Astrocyte (in vitro differentiated cells and primary cell): Measurements from ENCODE around the gene TRDN.

Experiments used
- EZH2 ChIP-seq: IDR thresholded peaks from 2 replicates; pipeline ENCODE4 v1.6.1; 2012; ENCODE audit warnings: mild to moderate bottlenecking, low read length, inconsistent platforms; ENCODE audit not compliant: insufficient read depth
- TF ChIP-seq, protein P1 (sequence below): IDR thresholded peaks from 2 replicates; pipeline ENCODE4 v1.5.1; 2011; ENCODE audit warnings: low read depth, mild to moderate bottlenecking, inconsistent platforms, low read length, moderate library complexity; ENCODE audit not compliant: insufficient read depth

GRCh38 chr6:123276546-123276980 lies 360.2 kb downstream of the TRDN start:
- TF ChIP-seq, protein P1, sequence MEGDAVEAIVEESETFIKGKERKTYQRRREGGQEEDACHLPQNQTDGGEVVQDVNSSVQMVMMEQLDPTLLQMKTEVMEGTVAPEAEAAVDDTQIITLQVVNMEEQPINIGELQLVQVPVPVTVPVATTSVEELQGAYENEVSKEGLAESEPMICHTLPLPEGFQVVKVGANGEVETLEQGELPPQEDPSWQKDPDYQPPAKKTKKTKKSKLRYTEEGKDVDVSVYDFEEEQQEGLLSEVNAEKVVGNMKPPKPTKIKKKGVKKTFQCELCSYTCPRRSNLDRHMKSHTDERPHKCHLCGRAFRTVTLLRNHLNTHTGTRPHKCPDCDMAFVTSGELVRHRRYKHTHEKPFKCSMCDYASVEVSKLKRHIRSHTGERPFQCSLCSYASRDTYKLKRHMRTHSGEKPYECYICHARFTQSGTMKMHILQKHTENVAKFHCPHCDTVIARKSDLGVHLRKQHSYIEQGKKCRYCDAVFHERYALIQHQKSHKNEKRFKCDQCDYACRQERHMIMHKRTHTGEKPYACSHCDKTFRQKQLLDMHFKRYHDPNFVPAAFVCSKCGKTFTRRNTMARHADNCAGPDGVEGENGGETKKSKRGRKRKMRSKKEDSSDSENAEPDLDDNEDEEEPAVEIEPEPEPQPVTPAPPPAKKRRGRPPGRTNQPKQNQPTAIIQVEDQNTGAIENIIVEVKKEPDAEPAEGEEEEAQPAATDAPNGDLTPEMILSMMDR, result no peak
- TF ChIP-seq EZH2, result no peak
